DND-41 (cell line): ENCODE results near the gene CTBP2.

Experiments used
- CTCF ChIP-seq: IDR thresholded peaks from 2 replicates; pipeline ENCODE4 v1.5.1; 2012; ENCODE audit warnings: borderline replicate concordance, low read length, moderate library complexity, mild to moderate bottlenecking; ENCODE audit not compliant: poor library complexity, severe bottlenecking; ENCODE audit errors: extremely low read depth
- EZH2 ChIP-seq: IDR thresholded peaks from 3 replicates; pipeline ENCODE4 v1.6.1; 2012; ENCODE audit warnings: borderline replicate concordance, low read depth, mild to moderate bottlenecking, moderate library complexity, low read length, inconsistent platforms; ENCODE audit not compliant: severe bottlenecking

DNA sequence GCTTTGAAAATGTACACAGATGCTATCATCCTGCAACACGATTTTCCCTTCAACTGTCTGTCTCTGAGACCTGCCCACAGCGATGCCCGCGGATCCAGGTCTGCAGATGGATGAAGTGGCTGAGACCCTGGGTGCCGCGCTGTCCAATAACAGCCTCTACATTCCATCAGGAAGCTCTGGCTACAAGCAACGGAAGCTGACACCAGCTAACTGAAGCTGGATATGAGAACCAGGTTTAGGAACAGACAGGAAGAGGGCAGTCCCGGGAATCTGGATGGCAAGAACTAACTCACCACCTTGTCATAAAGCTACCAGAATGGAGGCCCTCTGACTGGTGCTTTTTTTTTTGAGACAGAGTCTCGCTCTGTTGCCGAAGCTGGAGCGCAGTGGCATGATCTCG is 32.3 kb upstream of the CTBP2 start:
- TF ChIP-seq CTCF (no peak), EZH2 (no peak)
